NCI-H187 treated with DMSO at 0.1 percent for 48 hours (cell line): ENCODE results near the gene ASGR2.

ENCODE experiments used
- DNase-seq: peaks from one replicate; lab custom pipeline; 2025; lab: John Stamatoyannopoulos, UW

The ASGR2 gene

GRCh38 chr17:7060165-7060891 lies 54.3 kb downstream of the ASGR2 start:
- DNase-seq, result no peak

- DNase-seq, result no peak
Observed at GRCh38 chr17:7058831-7059447, 55.7 kb downstream of the ASGR2 start.

GRCh38 chr17:7056386-7056785 lies 58.2 kb downstream of the ASGR2 start:
- no peak for DNase-seq
